Caco-2 (cell line): Measurements from ENCODE around the gene AATK. TPM values are rescaled to one million over a fixed set of nuclear protein-coding genes. Genes with fewer than 3 reads are reported as not detected.

Source experiments
- BruUV-seq: library from RNA; stranded (reverse); fragments of 400-500 nt; replicated peaks from 2 replicates; lab custom pipeline; 2021; lab: Mats Ljungman, UMichigan
- CTCF ChIA-PET: fragments of 300-600 bp; sonication (Branson Sonifier 250); formaldehyde crosslinking; loops from one replicate; lab custom pipeline; 2022; ENCODE audit warnings: antibody characterized with exemption; lab: Charles Lee
- POLR2A ChIA-PET: fragments of 300-600 bp; sonication (Branson Sonifier 250); formaldehyde crosslinking; loops from one replicate; lab custom pipeline; 2022; ENCODE audit warnings: antibody characterized with exemption; lab: Charles Lee
- DNase-seq, 2 experiments: peaks; one replicate each; pipeline versions ENCODE4 v3.0.0 to v3.0.0-alpha.2; 2020 to 2022
- H3K27me3 ChIP-seq: replicated peaks from 2 replicates; pipeline ENCODE4 v1.6.0; 2011; ENCODE audit warnings: low read length; ENCODE audit not compliant: control insufficient read depth, insufficient read depth
- H3K36me3 ChIP-seq: 2 replicates; pipeline ENCODE4 v1.5.1; 2011; ENCODE audit warnings: low read length; ENCODE audit not compliant: control insufficient read depth, insufficient read depth
- H3K4me1 ChIP-seq: fragments of 250-450 bp; sonication (Bioruptor Pico); 2 replicates; pipeline ENCODE4 v1.5.1; 2020; ENCODE audit warnings: mild to moderate bottlenecking
- H3K4me3 ChIP-seq: 2 replicates; pipeline ENCODE4 v1.5.1; 2011; ENCODE audit warnings: low read depth, mild to moderate bottlenecking, control low read depth, low read length
- H3K9me3 ChIP-seq: fragments of 250-450 bp; sonication (Bioruptor Pico); 2 replicates; pipeline ENCODE4 v1.5.1; 2020; ENCODE audit warnings: mild to moderate bottlenecking, moderate library complexity
- H3K27ac Mint-ChIP-seq: one replicate; pipeline ENCODE4 v1.8.0; 2022; ENCODE audit warnings: mixed read lengths; ENCODE audit not compliant: unreplicated experiment
- H3K27me3 Mint-ChIP-seq: one replicate; pipeline ENCODE4 v1.8.0; 2022; ENCODE audit warnings: mixed read lengths; ENCODE audit not compliant: insufficient read depth, unreplicated experiment
- H3K36me3 Mint-ChIP-seq: one replicate; pipeline ENCODE4 v1.8.0; 2022; ENCODE audit warnings: mild to moderate bottlenecking, mixed read lengths; ENCODE audit not compliant: insufficient read depth, unreplicated experiment
- H3K4me1 Mint-ChIP-seq: one replicate; pipeline ENCODE4 v1.8.0; 2022; ENCODE audit warnings: low read depth, mixed read lengths; ENCODE audit not compliant: unreplicated experiment
- H3K4me3 Mint-ChIP-seq: one replicate; pipeline ENCODE4 v1.8.0; 2022; ENCODE audit warnings: mild to moderate bottlenecking, moderate library complexity, mixed read lengths; ENCODE audit not compliant: unreplicated experiment
- H3K9me3 Mint-ChIP-seq: one replicate; pipeline ENCODE4 v1.8.0; 2022; ENCODE audit warnings: mixed read lengths; ENCODE audit not compliant: unreplicated experiment
- intact Hi-C: fragments of 100-400 bp; cut with micrococcal nuclease; formaldehyde crosslinking; loops from one replicate; pipeline ENCODE4 v1.10.0; 2022; ENCODE audit not compliant: unreplicated experiment
- total RNA-seq: library from RNA; stranded (reverse); gene quantifications from 2 replicates; pipeline ENCODE4 v1.2.3, GENCODE V29; 2022
- TF ChIP-seq, protein P1 (sequence below), 2 experiments: fragments of 200-600 bp in 1 of 2; IDR thresholded peaks; 1 replicate in 1 of 2; 2 replicates in 1 of 2; pipeline versions ENCODE4 v1.5.1 to v1.8.0; 2011 to 2022; ENCODE audit warnings: antibody characterized with exemption in 1 of 2, control low read depth in 1 of 2, inconsistent platforms in 1 of 2, low read depth in 1 of 2, low read length in 1 of 2, mild to moderate bottlenecking in 1 of 2, moderate library complexity in 1 of 2; ENCODE audit not compliant: insufficient read depth in 1 of 2, severe bottlenecking in 1 of 2, unreplicated experiment in 1 of 2

Gene AATK
- total RNA-seq, 1 experiment from 2014 or later: 26.6 TPM

DNA sequence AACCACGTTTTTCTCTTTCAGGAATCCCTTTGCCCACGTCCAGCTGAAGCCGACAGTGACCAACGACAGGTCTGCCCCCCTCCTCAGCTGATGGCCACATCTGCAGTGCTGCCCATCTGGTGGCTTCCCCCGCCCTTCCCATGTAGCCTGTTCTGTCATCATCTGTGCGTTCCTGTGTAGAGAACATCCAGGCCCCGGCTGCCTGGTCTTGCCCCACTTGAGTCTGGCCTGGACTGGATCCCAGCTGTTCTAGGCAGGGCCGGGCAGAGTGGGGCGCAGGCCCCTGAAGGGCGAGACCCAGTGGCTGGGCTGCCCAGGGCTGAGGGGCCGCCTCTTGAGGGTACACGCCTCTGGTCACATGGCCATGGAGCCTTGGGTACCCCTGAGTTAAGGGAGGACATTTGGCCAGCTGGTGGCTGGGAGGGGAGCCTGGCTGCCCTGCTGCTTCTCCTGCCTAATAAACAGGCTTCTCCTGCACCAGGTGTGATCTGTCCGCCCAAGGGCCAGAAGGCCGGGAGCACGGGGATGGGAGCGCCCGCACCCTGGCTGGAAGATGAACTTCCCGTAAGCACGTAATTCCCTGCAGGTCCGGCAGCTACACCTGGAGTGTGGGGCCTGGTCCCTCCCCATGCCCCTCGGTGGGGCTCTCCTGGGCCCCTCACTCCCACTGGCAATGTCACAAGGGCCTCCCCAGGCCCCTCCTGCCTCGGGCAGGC is 50.1 kb downstream of the AATK start:
- CTCF ChIA-PET: interaction anchor here (0.6 kb wide), 1 partner anchor 120 kb away, joined by 3 read pairs; no protein-coding TSS in a partner anchor
- no peak for DNase-seq
- Histone ChIP-seq H3K9me3 (no peaks in the 10 kb centered on the region), H3K36me3 (no peaks in the 10 kb centered on the region; the same call in none of the 2 replicates), H3K4me3 (no peak overlapping the region), H3K27me3 (no peaks in the 10 kb centered on the region), H3K4me1 (no peaks in the 10 kb centered on the region; the same call in 1 of the 2 replicates)
- Mint-ChIP-seq H3K4me3 (no peak overlapping the region), H3K36me3 (peaks cover 56% of the 10 kb centered on the region), H3K9me3 (no peaks in the 10 kb centered on the region), H3K27ac (no peak overlapping the region), H3K4me1 (peaks cover 8% of the 10 kb centered on the region), H3K27me3 (no peaks in the 10 kb centered on the region)
- intact Hi-C loops: no loop called here
- POLR2A ChIA-PET: no interaction called here
- no TSS peak for BruUV-seq
- TF ChIP-seq, protein P1, sequence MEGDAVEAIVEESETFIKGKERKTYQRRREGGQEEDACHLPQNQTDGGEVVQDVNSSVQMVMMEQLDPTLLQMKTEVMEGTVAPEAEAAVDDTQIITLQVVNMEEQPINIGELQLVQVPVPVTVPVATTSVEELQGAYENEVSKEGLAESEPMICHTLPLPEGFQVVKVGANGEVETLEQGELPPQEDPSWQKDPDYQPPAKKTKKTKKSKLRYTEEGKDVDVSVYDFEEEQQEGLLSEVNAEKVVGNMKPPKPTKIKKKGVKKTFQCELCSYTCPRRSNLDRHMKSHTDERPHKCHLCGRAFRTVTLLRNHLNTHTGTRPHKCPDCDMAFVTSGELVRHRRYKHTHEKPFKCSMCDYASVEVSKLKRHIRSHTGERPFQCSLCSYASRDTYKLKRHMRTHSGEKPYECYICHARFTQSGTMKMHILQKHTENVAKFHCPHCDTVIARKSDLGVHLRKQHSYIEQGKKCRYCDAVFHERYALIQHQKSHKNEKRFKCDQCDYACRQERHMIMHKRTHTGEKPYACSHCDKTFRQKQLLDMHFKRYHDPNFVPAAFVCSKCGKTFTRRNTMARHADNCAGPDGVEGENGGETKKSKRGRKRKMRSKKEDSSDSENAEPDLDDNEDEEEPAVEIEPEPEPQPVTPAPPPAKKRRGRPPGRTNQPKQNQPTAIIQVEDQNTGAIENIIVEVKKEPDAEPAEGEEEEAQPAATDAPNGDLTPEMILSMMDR (IDR thresholded peaks at IDR 0.05; ENCODE audit: insufficient read depth in 1 of 2, low read depth in 1 of 2, low read length in 1 of 2, severe bottlenecking in 1 of 2, unreplicated experiment in 1 of 2): no peak

DNA sequence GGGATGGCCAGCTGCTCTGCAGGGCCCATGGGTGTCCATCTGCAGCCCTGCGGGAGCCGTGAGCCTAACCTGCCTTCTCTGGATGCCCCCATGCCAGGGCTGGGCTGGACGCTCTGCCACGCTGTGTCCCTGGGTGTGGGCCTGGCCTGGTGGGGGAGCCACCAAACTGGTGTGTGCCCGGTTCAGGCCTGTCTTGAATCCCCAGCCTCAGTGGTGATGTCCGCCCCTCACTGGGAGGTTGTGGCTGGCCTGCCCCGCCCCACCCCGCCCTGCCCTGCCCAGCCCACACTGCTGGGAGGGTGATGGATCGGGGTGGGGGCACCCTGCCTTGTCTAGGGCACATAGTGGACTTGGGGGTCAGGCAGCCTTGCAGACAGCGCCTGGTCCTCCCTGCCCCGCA is 50.8 kb downstream of the AATK start:
- intact Hi-C loops: no loop called here
- no peaks in the 10 kb centered on the region for H3K9me3 Mint-ChIP-seq
- H3K36me3 ChIP-seq: no peaks in the 10 kb centered on the region; the same call in none of the 2 replicates

DNA sequence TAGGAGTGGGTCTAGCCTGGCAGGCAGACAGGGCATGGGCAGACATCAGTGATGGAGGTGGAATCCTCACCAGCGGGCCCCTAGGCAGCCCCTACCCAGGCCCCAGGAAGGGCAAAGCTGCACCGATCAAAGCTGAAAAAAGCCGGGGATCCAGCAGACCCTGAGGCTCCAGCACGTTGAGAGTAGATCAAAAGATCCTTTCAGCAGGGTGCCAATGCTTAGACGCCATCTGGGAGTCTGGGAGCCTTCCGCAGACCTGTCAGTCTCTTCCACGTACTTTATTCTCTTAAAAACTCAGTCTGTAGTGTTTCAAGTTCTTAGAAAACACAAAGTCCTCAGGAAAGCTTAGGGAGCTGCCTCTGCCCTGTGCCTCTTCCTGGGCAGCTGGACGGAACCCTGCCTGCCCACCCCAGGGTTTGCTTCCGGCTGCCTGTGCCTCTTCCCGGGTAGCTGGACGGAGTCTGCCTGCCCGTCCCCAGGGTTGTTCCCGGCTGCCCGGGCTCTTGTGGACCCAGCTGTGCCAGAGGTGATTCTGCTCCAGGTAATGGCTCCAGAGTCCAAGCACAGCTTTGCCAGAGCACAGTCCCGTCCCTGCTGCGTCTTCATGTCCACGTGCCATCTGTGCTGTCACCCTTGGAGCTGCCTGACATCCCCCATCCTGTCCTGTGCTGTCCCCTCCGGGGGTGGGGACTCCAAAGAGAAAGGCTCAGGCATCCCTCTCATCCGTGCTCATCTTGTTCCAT is 51.5 kb downstream of the AATK start:
- Histone ChIP-seq H3K4me1 (no peaks in the 10 kb centered on the region; the same call in 1 of the 2 replicates), H3K4me3 (no peak overlapping the region), H3K9me3 (no peaks in the 10 kb centered on the region), H3K36me3 (no peaks in the 10 kb centered on the region; the same call in none of the 2 replicates), H3K27me3 (no peaks in the 10 kb centered on the region)
- peaks cover 55% of the 10 kb centered on the region for H3K36me3 Mint-ChIP-seq
- H3K27me3 Mint-ChIP-seq: no peaks in the 10 kb centered on the region
- intact Hi-C loops: no loop called here
- TF ChIP-seq, protein P1 (IDR thresholded peaks at IDR 0.05; ENCODE audit: insufficient read depth in 1 of 2, low read depth in 1 of 2, low read length in 1 of 2, severe bottlenecking in 1 of 2, unreplicated experiment in 1 of 2): no peak
- no peak overlapping the region for H3K4me3 Mint-ChIP-seq
- no peaks in the 10 kb centered on the region for H3K9me3 Mint-ChIP-seq
- peak overlapping the region; percentile 50 for H3K27ac Mint-ChIP-seq
- peaks cover 8% of the 10 kb centered on the region for H3K4me1 Mint-ChIP-seq
- CTCF ChIA-PET: no interaction called here
- no peak for DNase-seq
- POLR2A ChIA-PET: no interaction called here
- BruUV-seq: no TSS peak

More for the DNA sequence above, 50.8 kb downstream of the AATK start:
- Histone ChIP-seq H3K27me3 (no peaks in the 10 kb centered on the region), H3K4me3 (no peak overlapping the region), H3K4me1 (no peaks in the 10 kb centered on the region; the same call in 1 of the 2 replicates), H3K9me3 (no peaks in the 10 kb centered on the region)
- peak overlapping the region; percentile 50 for H3K27ac Mint-ChIP-seq
- BruUV-seq: no TSS peak
- H3K36me3 Mint-ChIP-seq: peaks cover 59% of the 10 kb centered on the region
- H3K4me3 Mint-ChIP-seq: no peak overlapping the region
- TF ChIP-seq, protein P1 (IDR thresholded peaks at IDR 0.05; ENCODE audit: insufficient read depth in 1 of 2, low read depth in 1 of 2, low read length in 1 of 2, severe bottlenecking in 1 of 2, unreplicated experiment in 1 of 2): no peak
- DNase-seq: no peak
- ChIA-PET POLR2A (no interaction called here), CTCF (interaction anchor here (0.6 kb wide), 1 partner anchor 121 kb away, joined by 3 read pairs; no protein-coding TSS in a partner anchor)
- H3K4me1 Mint-ChIP-seq: peaks cover 8% of the 10 kb centered on the region
- no peaks in the 10 kb centered on the region for H3K27me3 Mint-ChIP-seq
